Measurements from ENCODE around the gene RABGAP1L. TPM values are rescaled to one million over a fixed set of nuclear protein-coding genes. Genes with fewer than 3 reads are reported as not detected.

Gene RABGAP1L
- total RNA-seq, 1 donor: 29.8 TPM

- no peak for DNase-seq (ENCODE audit: low read depth)
- H3K4me3 ChIP-seq (ENCODE audit: low read depth, low read length): no peak overlapping the region
- no peak for TF ChIP-seq CTCF (IDR thresholded peaks at IDR 0.05; ENCODE audit: insufficient read depth, low read depth, low read length)
These were observed 865.5 kb downstream of the RABGAP1L start for GRCh38 chr1:175024773-175025172.

- no peak for DNase-seq (ENCODE audit: low read depth)
- TF ChIP-seq CTCF (IDR thresholded peaks at IDR 0.05; ENCODE audit: insufficient read depth, low read depth, low read length): no peak
- H3K4me3 ChIP-seq (ENCODE audit: low read depth, low read length): no peak overlapping the region
These were observed 874.6 kb downstream of the RABGAP1L start for GRCh38 chr1:175033953-175034352.

- no peak for DNase-seq (ENCODE audit: low read depth)
- H3K4me3 ChIP-seq (ENCODE audit: low read depth, low read length): no peak overlapping the region
- no peak for TF ChIP-seq CTCF (IDR thresholded peaks at IDR 0.05; ENCODE audit: insufficient read depth, low read depth, low read length)
These were observed 875.5 kb downstream of the RABGAP1L start for GRCh38 chr1:175034775-175035174.

- TF ChIP-seq CTCF (IDR thresholded peaks at IDR 0.05; ENCODE audit: insufficient read depth, low read depth, low read length): no peak
These were observed 876.5 kb downstream of the RABGAP1L start for GRCh38 chr1:175035865-175036264.

GRCh38 chr1:175036476-175036875 is 877.2 kb downstream of the RABGAP1L start:
- TF ChIP-seq CTCF (IDR thresholded peaks at IDR 0.05; ENCODE audit: insufficient read depth, low read depth, low read length): no peak
- no peak for DNase-seq (ENCODE audit: low read depth)

More at GRCh38 chr1:175035865-175036264, 876.5 kb downstream of the RABGAP1L start:
- H3K4me3 ChIP-seq (ENCODE audit: low read depth, low read length): no peak overlapping the region
- DNase-seq (ENCODE audit: low read depth): no peak

GRCh38 chr1:175037416-175037815 is 878.1 kb downstream of the RABGAP1L start:
- no peak for TF ChIP-seq CTCF (IDR thresholded peaks at IDR 0.05; ENCODE audit: insufficient read depth, low read depth, low read length)
- DNase-seq (ENCODE audit: low read depth): no peak

More at GRCh38 chr1:175036476-175036875, 877.2 kb downstream of the RABGAP1L start:
- no peak overlapping the region for H3K4me3 ChIP-seq (ENCODE audit: low read depth, low read length)

GRCh38 chr1:175040324-175040879 is 881.1 kb downstream of the RABGAP1L start:
- H3K4me3 ChIP-seq (ENCODE audit: low read depth, low read length): no peak overlapping the region
- no peak for DNase-seq (ENCODE audit: low read depth)
- TF ChIP-seq CTCF (IDR thresholded peaks at IDR 0.05; ENCODE audit: insufficient read depth, low read depth, low read length): no peak

More at GRCh38 chr1:175037416-175037815, 878.1 kb downstream of the RABGAP1L start:
- no peak overlapping the region for H3K4me3 ChIP-seq (ENCODE audit: low read depth, low read length)
